Hepatocyte (in vitro differentiated cells): ENCODE results near the gene RPL10L. TPM values are rescaled to one million over a fixed set of nuclear protein-coding genes. Genes with fewer than 3 reads are reported as not detected.

Experiments used
- DNase-seq: peaks from one replicate; pipeline ENCODE4 v3.0.0-alpha.2; 2016; ENCODE audit warnings: low spot score
- H2AFZ ChIP-seq: fragments of 200-600 bp; sonication (generic); 2 replicates; pipeline ENCODE4 v1.6.0; 2016; ENCODE audit warnings: antibody characterized with exemption, mild to moderate bottlenecking
- H3K27ac ChIP-seq: fragments of 200-600 bp; sonication (generic); 2 replicates; pipeline ENCODE4 v1.5.1; 2016; ENCODE audit warnings: mild to moderate bottlenecking
- H3K27me3 ChIP-seq: fragments of 200-600 bp; sonication (generic); 2 replicates; pipeline ENCODE4 v1.6.1; 2016
- H3K36me3 ChIP-seq: fragments of 200-600 bp; sonication (generic); replicated peaks from 2 replicates; pipeline ENCODE4 v1.5.1; 2016; ENCODE audit warnings: low read depth; ENCODE audit not compliant: insufficient read depth
- H3K4me1 ChIP-seq: fragments of 200-600 bp; sonication (generic); 2 replicates; pipeline ENCODE4 v1.5.1; 2016; ENCODE audit warnings: mild to moderate bottlenecking, moderate library complexity; ENCODE audit not compliant: insufficient read depth
- H3K4me2 ChIP-seq: fragments of 200-600 bp; sonication (generic); 2 replicates; pipeline ENCODE4 v1.6.0; 2016
- H3K4me3 ChIP-seq: fragments of 200-600 bp; sonication (generic); 2 replicates; pipeline ENCODE4 v1.5.1; 2016; ENCODE audit warnings: mild to moderate bottlenecking
- H3K79me2 ChIP-seq: fragments of 200-600 bp; sonication (generic); 2 replicates; pipeline ENCODE4 v1.6.0; 2017; ENCODE audit warnings: mild to moderate bottlenecking
- H3K9me2 ChIP-seq: fragments of 200-600 bp; sonication (generic); replicated peaks from 2 replicates; pipeline ENCODE4 v1.6.0; 2017; ENCODE audit warnings: mild to moderate bottlenecking; ENCODE audit not compliant: insufficient read depth
- H3K9me3 ChIP-seq: fragments of 200-600 bp; sonication (generic); 2 replicates; pipeline ENCODE4 v1.5.1; 2016; ENCODE audit warnings: low read depth, mild to moderate bottlenecking
- H4K20me1 ChIP-seq: fragments of 200-600 bp; sonication (generic); 2 replicates; pipeline ENCODE4 v1.6.0; 2016; ENCODE audit warnings: mild to moderate bottlenecking; ENCODE audit not compliant: insufficient read depth, poor library complexity, severe bottlenecking
- EZH2 ChIP-seq: fragments of 200-600 bp; sonication (generic); IDR thresholded peaks from 2 replicates; pipeline ENCODE4 v1.6.1; 2016; ENCODE audit warnings: antibody characterized with exemption, mild to moderate bottlenecking, borderline replicate concordance
- EZH2phosphoT487 ChIP-seq: fragments of 200-600 bp; sonication (generic); IDR thresholded peaks from one replicate; pipeline ENCODE4 v1.6.1; 2018; ENCODE audit warnings: antibody characterized with exemption, mild to moderate bottlenecking, low read depth, moderate library complexity; ENCODE audit not compliant: unreplicated experiment, severe bottlenecking
- WGBS: methylation state at CpG from one replicate; pipeline ENCODE4 v1.1.6; 2016; ENCODE audit warnings: low lambda C conversion rate; ENCODE audit errors: missing lambda C conversion rate; 5-methylcytosine and 5-hydroxymethylcytosine counted together
- polyA plus RNA-seq: library from polyadenylated mRNA; unstranded; fragments of >200 nt; fragmentation: Nextera tagmentation; extraction: Ambion mirVana; gene quantifications from 2 replicates; pipeline ENCODE4 v1.2.1, GENCODE V29; 2016
- total RNA-seq: library from RNA; depleted of rRNA; stranded (reverse); fragments of >200 nt; gene quantifications from 2 replicates; pipeline ENCODE4 v1.2.3, GENCODE V29; 2014
- TF ChIP-seq, protein P1 (sequence below): fragments of 200-600 bp; sonication (generic); IDR thresholded peaks from 2 replicates; pipeline ENCODE4 v1.5.1; 2016; ENCODE audit warnings: antibody characterized with exemption, mild to moderate bottlenecking; ENCODE audit not compliant: poor library complexity

The RPL10L gene
- total and polyA plus RNA-seq, 2 experiments from 2014 or later, result not detected

DNA sequence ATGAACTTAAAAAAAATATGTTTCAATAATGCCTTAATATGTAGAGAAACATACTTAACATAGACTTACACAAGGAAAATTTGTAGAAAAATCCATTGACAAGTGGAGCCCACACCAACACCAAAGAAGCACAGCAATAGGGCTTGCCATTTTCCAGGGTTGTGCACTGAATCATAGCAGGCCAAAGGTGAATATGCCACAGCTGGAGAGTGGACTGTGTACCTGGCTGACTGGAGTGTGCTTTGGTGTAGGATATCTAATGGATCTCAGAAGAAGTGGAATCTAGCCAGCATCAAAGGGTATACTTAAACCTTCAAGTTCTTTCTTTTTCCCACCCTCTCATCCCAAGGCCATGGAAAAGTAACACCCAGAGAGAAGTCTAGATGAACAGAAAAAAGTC, 4.8 kb downstream of the RPL10L start:
- Histone ChIP-seq H3K27me3 (no peaks in the 10 kb centered on the region), H3K9me2 (no peaks in the 10 kb centered on the region), H3K4me3 (no peak overlapping the region), H3K27ac (no peak overlapping the region), H4K20me1 (no peaks in the 10 kb centered on the region), H2AFZ (no peak overlapping the region), H3K4me1 (no peaks in the 10 kb centered on the region), H3K9me3 (no peaks in the 10 kb centered on the region), H3K4me2 (no peak overlapping the region), H3K79me2 (no peaks in the 10 kb centered on the region), H3K36me3 (no peaks in the 10 kb centered on the region)
- TF ChIP-seq EZH2 (no peak), EZH2phosphoT487 (no peak)
- TF ChIP-seq, protein P1, sequence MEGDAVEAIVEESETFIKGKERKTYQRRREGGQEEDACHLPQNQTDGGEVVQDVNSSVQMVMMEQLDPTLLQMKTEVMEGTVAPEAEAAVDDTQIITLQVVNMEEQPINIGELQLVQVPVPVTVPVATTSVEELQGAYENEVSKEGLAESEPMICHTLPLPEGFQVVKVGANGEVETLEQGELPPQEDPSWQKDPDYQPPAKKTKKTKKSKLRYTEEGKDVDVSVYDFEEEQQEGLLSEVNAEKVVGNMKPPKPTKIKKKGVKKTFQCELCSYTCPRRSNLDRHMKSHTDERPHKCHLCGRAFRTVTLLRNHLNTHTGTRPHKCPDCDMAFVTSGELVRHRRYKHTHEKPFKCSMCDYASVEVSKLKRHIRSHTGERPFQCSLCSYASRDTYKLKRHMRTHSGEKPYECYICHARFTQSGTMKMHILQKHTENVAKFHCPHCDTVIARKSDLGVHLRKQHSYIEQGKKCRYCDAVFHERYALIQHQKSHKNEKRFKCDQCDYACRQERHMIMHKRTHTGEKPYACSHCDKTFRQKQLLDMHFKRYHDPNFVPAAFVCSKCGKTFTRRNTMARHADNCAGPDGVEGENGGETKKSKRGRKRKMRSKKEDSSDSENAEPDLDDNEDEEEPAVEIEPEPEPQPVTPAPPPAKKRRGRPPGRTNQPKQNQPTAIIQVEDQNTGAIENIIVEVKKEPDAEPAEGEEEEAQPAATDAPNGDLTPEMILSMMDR, result no peak
- DNase-seq, result no peak

DNA sequence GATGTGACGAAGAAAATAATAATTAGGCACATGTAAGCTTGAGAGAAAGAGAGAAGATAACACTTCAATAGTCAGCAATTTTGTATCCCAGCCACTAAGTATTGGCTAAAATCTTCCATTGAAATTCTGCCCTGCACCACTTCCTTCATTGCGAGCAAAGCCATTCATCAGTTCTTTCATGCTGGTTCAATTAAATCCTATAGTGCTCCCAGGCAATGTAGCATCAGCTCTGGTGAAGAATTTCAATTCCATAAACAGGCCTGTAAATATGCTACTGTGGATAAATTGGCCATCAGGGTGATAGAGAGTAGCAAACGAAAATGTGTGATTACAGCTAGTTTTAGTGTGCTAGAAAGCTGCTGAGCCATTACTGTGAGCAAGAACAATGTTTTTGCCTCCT, 24.7 kb downstream of the RPL10L start:
- H2AFZ ChIP-seq, result no peak overlapping the region
- no peaks in the 10 kb centered on the region for H3K9me2 ChIP-seq
- TF ChIP-seq EZH2phosphoT487, result no peak
- TF ChIP-seq, protein P1, result no peak
- no peak for TF ChIP-seq EZH2
- H4K20me1 ChIP-seq, result no peaks in the 10 kb centered on the region
- no peaks in the 10 kb centered on the region for H3K27me3 ChIP-seq
- H3K27ac ChIP-seq, result no peak overlapping the region
- H3K4me2 ChIP-seq, result no peak overlapping the region
- no peaks in the 10 kb centered on the region for H3K9me3 ChIP-seq
- no peak overlapping the region for H3K4me3 ChIP-seq
- no peaks in the 10 kb centered on the region for H3K4me1 ChIP-seq
- no peaks in the 10 kb centered on the region for H3K79me2 ChIP-seq
- WGBS, result 75% methylated on average over 3 of the region's 3 CpGs
- no peak for DNase-seq
- H3K36me3 ChIP-seq, result no peaks in the 10 kb centered on the region
